WI38 (cell line): ENCODE measurements around the gene EZH2.

Experiments used
- H3K4me3 ChIP-seq: 2 replicates; pipeline ENCODE4 v1.5.1; 2011; ENCODE audit warnings: low read depth, mild to moderate bottlenecking, control low read depth, low read length
- TF ChIP-seq, protein P1 (sequence below): IDR thresholded peaks from 2 replicates; pipeline ENCODE4 v1.5.1; 2012; ENCODE audit warnings: low read depth, mild to moderate bottlenecking, control low read depth, low read length

Gene EZH2

DNA sequence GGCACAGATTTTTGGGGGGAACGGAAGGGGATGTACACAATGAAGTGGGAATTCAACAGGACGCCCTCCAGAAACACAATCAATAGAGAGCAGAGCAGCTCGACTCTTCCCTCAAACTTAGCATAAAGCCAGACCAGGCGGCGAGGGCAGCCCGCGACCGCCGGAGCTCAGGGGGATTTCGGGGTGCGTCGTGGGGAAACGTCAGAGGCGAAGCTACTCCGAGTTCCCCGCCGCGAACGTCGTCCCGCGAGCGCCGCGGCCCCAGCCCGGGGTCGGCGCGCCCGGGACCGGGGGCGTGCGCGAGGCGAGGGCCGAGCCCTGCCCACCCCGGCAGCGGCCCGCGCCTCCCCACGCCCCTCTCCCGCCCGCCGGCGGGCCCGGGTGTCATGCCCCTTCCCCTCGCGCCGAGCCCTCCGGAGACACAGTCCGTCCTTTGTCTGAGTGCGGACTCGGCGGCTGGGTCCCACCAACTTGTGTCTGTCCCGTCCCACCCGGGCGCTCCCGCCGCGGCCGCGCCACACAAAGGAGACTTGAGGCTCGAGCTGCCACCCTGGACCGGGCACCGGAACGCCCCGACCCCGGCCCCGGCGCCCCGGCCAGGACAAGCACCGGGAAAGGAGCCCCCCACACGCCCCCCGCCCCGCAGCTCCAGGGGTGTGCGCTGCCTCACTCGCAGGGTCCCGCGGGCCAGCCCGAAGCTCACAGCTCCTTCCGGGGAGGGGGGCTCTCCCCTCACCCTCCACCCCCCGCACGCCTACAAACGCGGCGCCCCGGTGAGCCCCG lies 634 bp downstream of the EZH2 start:
- TF ChIP-seq, protein P1, sequence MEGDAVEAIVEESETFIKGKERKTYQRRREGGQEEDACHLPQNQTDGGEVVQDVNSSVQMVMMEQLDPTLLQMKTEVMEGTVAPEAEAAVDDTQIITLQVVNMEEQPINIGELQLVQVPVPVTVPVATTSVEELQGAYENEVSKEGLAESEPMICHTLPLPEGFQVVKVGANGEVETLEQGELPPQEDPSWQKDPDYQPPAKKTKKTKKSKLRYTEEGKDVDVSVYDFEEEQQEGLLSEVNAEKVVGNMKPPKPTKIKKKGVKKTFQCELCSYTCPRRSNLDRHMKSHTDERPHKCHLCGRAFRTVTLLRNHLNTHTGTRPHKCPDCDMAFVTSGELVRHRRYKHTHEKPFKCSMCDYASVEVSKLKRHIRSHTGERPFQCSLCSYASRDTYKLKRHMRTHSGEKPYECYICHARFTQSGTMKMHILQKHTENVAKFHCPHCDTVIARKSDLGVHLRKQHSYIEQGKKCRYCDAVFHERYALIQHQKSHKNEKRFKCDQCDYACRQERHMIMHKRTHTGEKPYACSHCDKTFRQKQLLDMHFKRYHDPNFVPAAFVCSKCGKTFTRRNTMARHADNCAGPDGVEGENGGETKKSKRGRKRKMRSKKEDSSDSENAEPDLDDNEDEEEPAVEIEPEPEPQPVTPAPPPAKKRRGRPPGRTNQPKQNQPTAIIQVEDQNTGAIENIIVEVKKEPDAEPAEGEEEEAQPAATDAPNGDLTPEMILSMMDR, result no peak
- H3K4me3 ChIP-seq, result peak overlapping the region; percentile 68

DNA sequence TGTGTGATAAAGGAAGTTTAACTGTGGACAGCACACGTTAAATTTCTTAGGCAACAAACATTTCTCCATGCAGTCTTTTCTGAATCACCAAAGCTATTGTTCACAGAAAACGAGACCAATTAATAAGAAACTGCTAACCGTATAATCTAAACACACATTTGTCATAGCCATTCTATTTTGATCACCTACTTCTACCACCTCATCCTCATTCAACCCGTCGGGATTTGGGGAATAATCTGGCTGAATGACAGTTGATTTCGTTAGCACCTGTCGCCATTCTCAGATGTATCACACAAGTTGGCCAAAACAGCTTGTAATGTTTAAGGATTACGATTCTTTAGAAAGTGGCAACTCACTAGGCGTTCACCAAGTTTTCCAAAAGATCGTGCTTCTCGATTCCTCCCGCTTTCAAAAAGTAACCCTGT lies 1.2 kb downstream of the EZH2 start:
- TF ChIP-seq, protein P1, result no peak
- peak overlapping the region; percentile 68 for H3K4me3 ChIP-seq

DNA sequence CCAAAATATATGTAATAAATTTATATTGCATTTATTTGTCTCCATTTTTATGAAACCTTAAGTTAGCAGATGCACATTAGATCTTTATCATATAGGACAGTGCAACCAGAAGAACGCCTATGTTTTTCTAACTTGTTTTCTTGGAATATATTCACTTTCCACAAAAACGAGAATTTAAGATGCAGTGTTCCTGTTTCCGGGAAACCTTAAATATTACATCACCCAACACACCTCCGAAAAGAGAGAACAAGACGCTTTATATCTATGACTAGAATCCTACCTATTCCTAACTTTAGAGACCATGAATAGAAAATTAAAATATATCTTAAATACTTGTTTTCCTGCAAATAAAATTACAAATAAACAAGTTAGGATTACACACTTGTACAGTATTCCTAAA lies 1.9 kb downstream of the EZH2 start:
- TF ChIP-seq, protein P1, result no peak
- no peak overlapping the region for H3K4me3 ChIP-seq

DNA sequence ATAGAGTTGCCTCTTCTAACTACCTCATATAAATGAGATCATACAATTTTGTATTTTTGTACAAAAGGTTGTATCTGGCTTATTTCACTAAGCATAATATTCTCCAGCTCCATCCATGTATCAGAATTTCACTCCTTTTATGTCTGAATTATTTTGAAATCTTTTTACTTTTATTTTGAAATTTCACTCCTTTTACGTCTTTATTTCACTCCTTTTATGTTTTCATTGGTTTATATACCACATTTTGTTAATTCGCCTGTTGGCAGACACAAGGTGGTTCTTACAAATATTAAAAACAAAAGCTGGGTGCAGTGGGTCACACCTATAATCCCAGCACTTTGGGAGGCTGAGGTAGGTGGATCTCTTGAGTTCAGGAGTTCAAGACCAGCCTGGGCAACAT lies 5.8 kb downstream of the EZH2 start:
- TF ChIP-seq, protein P1, result no peak
- no peak overlapping the region for H3K4me3 ChIP-seq

DNA sequence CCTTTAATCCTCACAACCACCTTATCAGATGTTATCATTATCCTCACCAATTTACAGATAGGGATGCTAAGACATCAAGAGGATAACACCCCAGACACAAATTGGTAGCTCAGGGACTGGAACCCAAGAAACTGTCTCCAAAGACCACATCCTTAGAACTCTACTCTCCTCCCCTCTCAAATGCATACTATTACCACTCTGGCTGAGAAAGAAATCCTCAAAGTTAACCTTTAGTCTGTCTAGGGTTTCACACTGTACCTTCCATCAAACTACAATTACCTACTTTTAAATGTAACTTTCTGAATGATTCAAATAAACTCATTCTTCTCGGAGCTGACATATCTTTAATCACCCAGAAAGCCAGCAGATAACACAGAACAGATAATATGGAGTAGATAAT lies 6.6 kb downstream of the EZH2 start:
- TF ChIP-seq, protein P1, result no peak
- no peak overlapping the region for H3K4me3 ChIP-seq

DNA sequence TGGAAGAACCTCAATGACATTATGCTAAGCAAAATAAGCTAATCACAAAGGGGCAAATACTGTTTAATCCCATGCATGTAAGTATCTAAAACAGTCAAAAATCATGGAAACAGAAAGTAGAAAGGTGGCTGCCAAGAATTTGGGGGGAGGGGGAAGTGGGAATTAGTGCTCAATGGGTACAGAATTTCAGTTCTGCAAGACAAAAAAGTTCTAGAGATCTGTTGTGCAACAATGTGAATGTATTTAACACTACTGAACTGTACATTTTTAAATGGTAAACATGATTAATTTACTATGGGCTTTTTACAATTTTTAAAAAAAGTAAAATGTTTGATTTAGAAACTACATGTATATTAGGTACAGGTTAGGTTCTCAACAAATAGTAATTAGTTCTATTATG lies 11.9 kb downstream of the EZH2 start:
- H3K4me3 ChIP-seq, result no peak overlapping the region

DNA sequence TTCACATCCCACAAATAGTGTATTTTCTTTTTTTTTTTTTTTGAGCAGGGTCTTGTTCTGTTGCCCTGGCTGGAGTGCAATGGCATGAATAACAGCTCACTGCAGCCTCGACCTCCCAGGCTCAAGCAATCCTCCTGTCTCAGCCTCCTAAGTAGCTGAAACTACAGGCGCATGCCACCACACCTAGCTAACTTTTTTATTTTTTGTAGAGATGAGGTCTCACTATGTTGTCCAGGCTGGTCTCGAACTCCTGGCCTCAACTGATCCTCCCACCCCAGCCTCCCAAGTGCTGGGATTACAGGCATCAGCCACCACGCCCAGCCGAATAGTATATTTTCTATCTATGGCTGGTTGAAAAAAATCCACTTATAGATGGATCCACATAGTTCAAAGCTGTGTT lies 12.5 kb downstream of the EZH2 start:
- TF ChIP-seq, protein P1, result no peak
- H3K4me3 ChIP-seq, result no peak overlapping the region

More for the DNA sequence above, 11.9 kb downstream of the EZH2 start:
- TF ChIP-seq, protein P1, result no peak
